ENCODE measurements around the gene PTPRB. TPM values are rescaled to one million over a fixed set of nuclear protein-coding genes. Genes with fewer than 3 reads are reported as not detected.

Gene PTPRB
- total and polyA plus RNA-seq, 2 donors from 2014 or later: 13.5 to 71.6 TPM

DNA sequence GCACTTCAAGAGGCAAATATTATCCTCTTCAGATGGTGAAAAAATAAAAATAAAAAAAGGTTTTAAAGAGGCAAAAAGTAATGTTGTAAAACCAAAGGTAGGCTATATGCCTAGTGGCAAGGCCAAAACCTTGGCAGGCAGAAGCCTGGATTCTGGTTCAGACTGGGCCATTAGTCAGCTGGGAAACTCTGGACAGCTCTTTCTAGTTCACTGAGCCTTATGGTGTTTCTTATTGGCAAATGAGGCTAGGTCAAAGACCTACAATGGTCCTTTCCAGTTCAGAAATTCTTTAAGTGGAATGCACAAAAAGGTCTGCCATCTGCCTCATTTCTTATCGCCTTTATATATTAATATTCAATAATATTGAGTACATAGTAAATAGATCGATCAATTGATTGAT is 44.6 kb downstream of the PTPRB start:
- H3K4me3 ChIP-seq (ENCODE audit: low read length in 3 of 3): no peak overlapping the region
- TF ChIP-seq, protein P1, sequence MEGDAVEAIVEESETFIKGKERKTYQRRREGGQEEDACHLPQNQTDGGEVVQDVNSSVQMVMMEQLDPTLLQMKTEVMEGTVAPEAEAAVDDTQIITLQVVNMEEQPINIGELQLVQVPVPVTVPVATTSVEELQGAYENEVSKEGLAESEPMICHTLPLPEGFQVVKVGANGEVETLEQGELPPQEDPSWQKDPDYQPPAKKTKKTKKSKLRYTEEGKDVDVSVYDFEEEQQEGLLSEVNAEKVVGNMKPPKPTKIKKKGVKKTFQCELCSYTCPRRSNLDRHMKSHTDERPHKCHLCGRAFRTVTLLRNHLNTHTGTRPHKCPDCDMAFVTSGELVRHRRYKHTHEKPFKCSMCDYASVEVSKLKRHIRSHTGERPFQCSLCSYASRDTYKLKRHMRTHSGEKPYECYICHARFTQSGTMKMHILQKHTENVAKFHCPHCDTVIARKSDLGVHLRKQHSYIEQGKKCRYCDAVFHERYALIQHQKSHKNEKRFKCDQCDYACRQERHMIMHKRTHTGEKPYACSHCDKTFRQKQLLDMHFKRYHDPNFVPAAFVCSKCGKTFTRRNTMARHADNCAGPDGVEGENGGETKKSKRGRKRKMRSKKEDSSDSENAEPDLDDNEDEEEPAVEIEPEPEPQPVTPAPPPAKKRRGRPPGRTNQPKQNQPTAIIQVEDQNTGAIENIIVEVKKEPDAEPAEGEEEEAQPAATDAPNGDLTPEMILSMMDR (IDR thresholded peaks at IDR 0.05; ENCODE audit: borderline replicate concordance, extremely low read depth, insufficient read depth): no peak
- intact Hi-C loops (cut with DNase I): no loop called here
- H3K9ac ChIP-seq (ENCODE audit: low read length in 3 of 3): no peak overlapping the region
- H3K9me3 ChIP-seq (ENCODE audit: control insufficient read depth in 2 of 3, insufficient read depth in 1 of 3, low read length in 3 of 3): no peaks in the 10 kb centered on the region
- no peaks in the 10 kb centered on the region for H3K27me3 ChIP-seq (ENCODE audit: control insufficient read depth, insufficient read depth, low read length)
- DNase-seq (no peak), FAIRE-seq (no peak)
- no peaks in the 10 kb centered on the region for H3K4me1 ChIP-seq (ENCODE audit: control insufficient read depth in 2 of 3, insufficient read depth in 2 of 3, low read depth in 1 of 3, low read length in 3 of 3)
- no peak overlapping the region for H3K27ac ChIP-seq (ENCODE audit: low read depth in 2 of 2, low read length in 2 of 2)
- H3K36me3 ChIP-seq (ENCODE audit: control insufficient read depth in 2 of 3, insufficient read depth in 3 of 3, low read length in 3 of 3): no peaks in the 10 kb centered on the region

DNA sequence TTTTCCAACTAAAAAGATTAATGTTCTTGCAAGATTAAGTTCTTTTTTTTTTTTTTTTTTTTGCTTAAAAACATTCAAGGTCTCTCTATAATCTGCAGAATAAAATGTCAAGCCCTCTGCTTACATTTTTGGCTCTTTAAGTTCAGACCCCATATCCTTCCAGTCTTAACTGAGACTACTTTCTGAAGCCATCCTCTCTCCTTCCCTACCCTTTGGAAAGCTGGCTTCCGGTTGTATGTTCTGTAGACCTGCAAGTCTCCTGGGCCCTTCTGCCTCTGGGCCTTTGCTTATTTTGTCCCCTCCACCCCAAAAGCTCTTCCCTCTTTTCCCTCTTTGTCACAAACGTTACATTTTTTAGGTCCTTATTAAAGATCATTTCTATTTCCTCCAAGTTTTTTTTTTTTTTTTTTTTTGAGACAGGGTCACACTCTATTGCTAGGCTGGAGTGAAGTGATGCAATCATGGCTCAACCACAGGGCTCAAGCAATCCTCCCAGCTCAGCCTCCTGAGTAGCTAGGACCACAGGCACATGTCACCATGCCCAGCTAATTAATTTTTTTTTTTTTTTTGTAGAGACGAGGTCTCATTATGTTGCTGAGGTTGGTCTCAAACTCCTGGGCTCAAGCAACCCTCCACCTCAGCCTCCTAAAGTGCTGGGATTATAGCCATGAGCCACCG is 46.5 kb downstream of the PTPRB start:
- Histone ChIP-seq H3K9ac (ENCODE audit: low read length in 3 of 3) (no peak overlapping the region), H3K27me3 (ENCODE audit: control insufficient read depth, insufficient read depth, low read length) (no peaks in the 10 kb centered on the region), H3K36me3 (ENCODE audit: control insufficient read depth in 2 of 3, insufficient read depth in 3 of 3, low read length in 3 of 3) (no peaks in the 10 kb centered on the region), H3K4me3 (ENCODE audit: low read length in 3 of 3) (no peak overlapping the region), H3K4me1 (ENCODE audit: control insufficient read depth in 2 of 3, insufficient read depth in 2 of 3, low read depth in 1 of 3, low read length in 3 of 3) (no peaks in the 10 kb centered on the region), H3K27ac (ENCODE audit: low read depth in 2 of 2, low read length in 2 of 2) (peak overlapping the region in 1 of 2 donors; percentile 1), H3K9me3 (ENCODE audit: control insufficient read depth in 2 of 3, insufficient read depth in 1 of 3, low read length in 3 of 3) (no peaks in the 10 kb centered on the region)
- no peak for FAIRE-seq
- TF ChIP-seq, protein P1 (IDR thresholded peaks at IDR 0.05; ENCODE audit: borderline replicate concordance, extremely low read depth, insufficient read depth): no peak
- no peak for DNase-seq
- intact Hi-C loops (cut with DNase I): no loop called here

DNA sequence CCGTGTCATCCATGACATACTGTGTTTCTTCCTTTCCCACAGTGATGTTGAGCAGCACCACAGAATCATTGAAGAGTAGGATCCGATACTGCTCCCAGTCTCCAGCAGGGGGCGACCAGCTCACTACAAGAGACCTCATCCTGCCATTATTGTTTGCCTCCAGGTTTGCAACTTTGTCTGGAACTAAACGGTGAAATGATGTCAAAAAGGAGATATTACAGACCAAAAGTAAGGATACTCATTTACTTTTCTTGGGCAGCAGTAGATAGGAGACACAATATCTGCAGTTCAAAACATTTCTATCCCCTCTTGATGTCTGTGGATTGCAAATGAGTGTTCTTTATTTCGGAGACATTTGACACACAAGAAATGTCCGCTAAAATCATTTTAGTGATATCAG is 47.2 kb downstream of the PTPRB start:
- Histone ChIP-seq H3K9me3 (ENCODE audit: control insufficient read depth in 2 of 3, insufficient read depth in 1 of 3, low read length in 3 of 3) (no peaks in the 10 kb centered on the region), H3K27ac (ENCODE audit: low read depth in 2 of 2, low read length in 2 of 2) (no peak overlapping the region), H3K9ac (ENCODE audit: low read length in 3 of 3) (no peak overlapping the region), H3K27me3 (ENCODE audit: control insufficient read depth, insufficient read depth, low read length) (no peaks in the 10 kb centered on the region), H3K4me3 (ENCODE audit: low read length in 3 of 3) (no peak overlapping the region), H3K36me3 (ENCODE audit: control insufficient read depth in 2 of 3, insufficient read depth in 3 of 3, low read length in 3 of 3) (no peaks in the 10 kb centered on the region), H3K4me1 (ENCODE audit: control insufficient read depth in 2 of 3, insufficient read depth in 2 of 3, low read depth in 1 of 3, low read length in 3 of 3) (no peaks in the 10 kb centered on the region)
- intact Hi-C loops (cut with DNase I): no loop called here
- peak; percentile 65 to 84 (median 68) for DNase-seq
- FAIRE-seq: peak; percentile 33
- TF ChIP-seq, protein P1 (IDR thresholded peaks at IDR 0.05; ENCODE audit: borderline replicate concordance, extremely low read depth, insufficient read depth): peak; percentile 94

- Histone ChIP-seq H3K9me3 (ENCODE audit: control insufficient read depth in 2 of 3, insufficient read depth in 1 of 3, low read length in 3 of 3) (no peaks in the 10 kb centered on the region), H3K27me3 (ENCODE audit: control insufficient read depth, insufficient read depth, low read length) (no peaks in the 10 kb centered on the region), H3K4me3 (ENCODE audit: low read length in 3 of 3) (no peak overlapping the region), H3K36me3 (ENCODE audit: control insufficient read depth in 2 of 3, insufficient read depth in 3 of 3, low read length in 3 of 3) (no peaks in the 10 kb centered on the region), H3K4me1 (ENCODE audit: control insufficient read depth in 2 of 3, insufficient read depth in 2 of 3, low read depth in 1 of 3, low read length in 3 of 3) (no peaks in the 10 kb centered on the region), H3K9ac (ENCODE audit: low read length in 3 of 3) (no peak overlapping the region), H3K27ac (ENCODE audit: low read depth in 2 of 2, low read length in 2 of 2) (no peak overlapping the region)
- FAIRE-seq (no peak), DNase-seq (no peak)
- intact Hi-C loops (cut with DNase I): no loop called here
- TF ChIP-seq, protein P1 (IDR thresholded peaks at IDR 0.05; ENCODE audit: borderline replicate concordance, extremely low read depth, insufficient read depth): no peak
These were observed 52.9 kb downstream of the PTPRB start for GRCh38 chr12:70584332-70584731.

Data from kidney (tissue), 14 donors.